ENCODE data around the gene C16orf54.

GRCh38 chr16:29757950-29758466 lies 12.2 kb upstream of the C16orf54 start:
- TF ChIP-seq, protein P1, sequence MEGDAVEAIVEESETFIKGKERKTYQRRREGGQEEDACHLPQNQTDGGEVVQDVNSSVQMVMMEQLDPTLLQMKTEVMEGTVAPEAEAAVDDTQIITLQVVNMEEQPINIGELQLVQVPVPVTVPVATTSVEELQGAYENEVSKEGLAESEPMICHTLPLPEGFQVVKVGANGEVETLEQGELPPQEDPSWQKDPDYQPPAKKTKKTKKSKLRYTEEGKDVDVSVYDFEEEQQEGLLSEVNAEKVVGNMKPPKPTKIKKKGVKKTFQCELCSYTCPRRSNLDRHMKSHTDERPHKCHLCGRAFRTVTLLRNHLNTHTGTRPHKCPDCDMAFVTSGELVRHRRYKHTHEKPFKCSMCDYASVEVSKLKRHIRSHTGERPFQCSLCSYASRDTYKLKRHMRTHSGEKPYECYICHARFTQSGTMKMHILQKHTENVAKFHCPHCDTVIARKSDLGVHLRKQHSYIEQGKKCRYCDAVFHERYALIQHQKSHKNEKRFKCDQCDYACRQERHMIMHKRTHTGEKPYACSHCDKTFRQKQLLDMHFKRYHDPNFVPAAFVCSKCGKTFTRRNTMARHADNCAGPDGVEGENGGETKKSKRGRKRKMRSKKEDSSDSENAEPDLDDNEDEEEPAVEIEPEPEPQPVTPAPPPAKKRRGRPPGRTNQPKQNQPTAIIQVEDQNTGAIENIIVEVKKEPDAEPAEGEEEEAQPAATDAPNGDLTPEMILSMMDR (conservative IDR thresholded peaks at IDR 0.05), result peak; percentile 39; the same call in 1 of the 2 replicates
- no peak for TF ChIP-seq EZH2 (IDR thresholded peaks at IDR 0.05; ENCODE audit: low read depth)

All from PC-9 (cell line).